ENCODE results near the gene PSRC1. TPM values are rescaled to one million over a fixed set of nuclear protein-coding genes. Genes with fewer than 3 reads are reported as not detected.

PSRC1 gene
- total and polyA plus RNA-seq, 2 of the 8 experiments (the other 6 are each of a cell fraction or from before 2014, with no cell fraction given): 56.1 to 67.3 TPM

GRCh38 chr1:109277434-109278204 is 5.3 kb downstream of the PSRC1 start:
- Histone ChIP-seq H3K56ac (replicated peaks; ENCODE audit: insufficient read length, low read depth, low read length) (no peak overlapping the region), H2BK15ac (ENCODE audit: low read length) (no peak overlapping the region), H3K4ac (replicated peaks; ENCODE audit: insufficient read length, low read depth, low read length) (no peak overlapping the region), H4K8ac (ENCODE audit: extremely low read depth, insufficient read depth, low read length) (no peak overlapping the region), H2BK5ac (ENCODE audit: low read depth, low read length) (no peak overlapping the region), H3K79me2 (ENCODE audit: control insufficient read depth in 1 of 2, insufficient read depth in 2 of 2, low read length in 2 of 2) (peaks cover 0 to 15% of the 10 kb centered on the region in 2 experiments; a peak in 3 of 4 replicates), H3K27me3 (replicated peaks in 1 of 4; ENCODE audit: control insufficient read depth in 3 of 4, extremely low read depth in 1 of 4, insufficient read depth in 3 of 4, low read length in 3 of 4) (no peaks in the 10 kb centered on the region), H3K18ac (ENCODE audit: extremely low read depth, low read length) (no peak overlapping the region), H3K4me3 (ENCODE audit: extremely low read depth in 1 of 4, insufficient read depth in 2 of 4, low read depth in 3 of 4, low read length in 4 of 4) (no peak overlapping the region), H2BK12ac (ENCODE audit: low read depth, low read length) (no peak overlapping the region), H3K9ac (replicated peaks in 1 of 4; ENCODE audit: extremely low read depth in 1 of 4, low read depth in 3 of 4, low read length in 3 of 4) (no peak overlapping the region), H2BK20ac (ENCODE audit: low read length) (no peak overlapping the region), H3K36me3 (ENCODE audit: control insufficient read depth in 2 of 4, insufficient read depth in 4 of 4, low read length in 3 of 4) (peaks cover 10 to 22% (median 16%) of the 10 kb centered on the region in 4 experiments; a peak in 6 of 8 replicates), H2BK120ac (replicated peaks; ENCODE audit: low read depth, low read length) (no peak overlapping the region), H3K9me3 (ENCODE audit: insufficient read depth in 2 of 2, low read depth in 1 of 2, low read length in 1 of 2) (no peaks in the 10 kb centered on the region), H3K14ac (ENCODE audit: insufficient read length) (no peak overlapping the region), H3K27ac (ENCODE audit: low read depth, low read length) (0 out of 2 replicates have a peak overlapping the region, but pooled peaks have one; percentile 20), H4K20me1 (replicated peaks in 1 of 2; ENCODE audit: control insufficient read depth in 1 of 2, insufficient read depth in 2 of 2, low read length in 2 of 2) (peaks cover 0 to 3% of the 10 kb centered on the region in 2 experiments), H3K4me1 (replicated peaks in 1 of 4; ENCODE audit: control insufficient read depth in 3 of 4, insufficient read depth in 4 of 4, low read length in 3 of 4) (peaks cover 4 to 19% (median 10%) of the 10 kb centered on the region in 4 experiments; a peak in 6 of 7 replicates), H3K23ac (ENCODE audit: insufficient read length) (no peak overlapping the region), H2AK5ac (ENCODE audit: low read depth, low read length) (no peak overlapping the region), H4K5ac (ENCODE audit: insufficient read length, low read depth, low read length) (no peak overlapping the region), H4K91ac (replicated peaks; ENCODE audit: insufficient read length, low read length) (no peak overlapping the region), H3K79me1 (ENCODE audit: low read depth, low read length) (peaks cover 7% of the 10 kb centered on the region), H3K23me2 (ENCODE audit: low read depth, low read length) (peaks cover 6% of the 10 kb centered on the region; the same call in 1 of the 2 replicates), H2AFZ (ENCODE audit: low read length) (no peak overlapping the region), H3K4me2 (ENCODE audit: insufficient read depth in 1 of 2, low read depth in 2 of 2, low read length in 2 of 2) (0 out of 4 replicates have a peak overlapping the region, but pooled peaks of 1 of the 2 experiments have one; percentile 19)
- peak; percentile 91 to 100 (median 99) for TF ChIP-seq CTCF (IDR thresholded peaks at IDR 0.05; ENCODE audit: control extremely low read depth in 1 of 3, insufficient read depth in 1 of 3, low read depth in 1 of 3, low read length in 3 of 3)
- no peak for TF ChIP-seq TBP (IDR thresholded peaks at IDR 0.05; ENCODE audit: low read depth, low read length)
- no peak for TF ChIP-seq RNF2 (IDR thresholded peaks at IDR 0.05; ENCODE audit: borderline replicate concordance, low read depth, low read length, missing control alignments, poor library complexity, severe bottlenecking)
- TF ChIP-seq MAX (IDR thresholded peaks at IDR 0.05): peak; percentile 61
- peak; percentile 88 to 89 for TF ChIP-seq RAD21 (IDR thresholded peaks at IDR 0.05 in 1 of 2, conservative IDR thresholded peaks at IDR 0.05 in 1 of 2; ENCODE audit: low read depth in 2 of 2, low read length in 2 of 2)
- DNase-seq (ENCODE audit: low read depth in 1 of 2, low spot score in 2 of 2): peak; percentile 81 to 94
- ChIA-PET POLR2A (ENCODE audit: partially characterized antibody) (interaction anchor here (0.9 to 2.9 kb wide), 13 partner anchors 8 to 123 kb away, joined by 3 to 17 read pairs (median 5); partner anchors contain the start of gene SORT1), CTCF (ENCODE audit: partially characterized antibody) (interaction anchor here (0.6 to 5.2 kb wide), 44 partner anchors 8 to 255 kb away, joined by 3 to 113 read pairs (median 5); partner anchors contain the start of genes CELSR2, MYBPHL, SARS1 and SORT1)
- 63% methylated on average over 7 of the region's 7 CpGs; no CpG with 5 or more reads in 1 of the 2 experiments for WGBS, 2 experiments (ENCODE audit: extremely low coverage in 1 of 2, insufficient coverage in 1 of 2, insufficient read length in 1 of 2, insufficient replicate concordance in 2 of 2, low coverage in 1 of 2, low lambda C conversion rate in 2 of 2, missing lambda C conversion rate in 1 of 2)
- FAIRE-seq: no peak
